Uterus (tissue), 2 donors: ENCODE measurements around the gene RC3H1.

ENCODE experiments used
- CTCF ChIP-seq, 4 experiments: fragments of 200-600 bp in 2 of 4; fragments of 450-650 bp in 2 of 4; sonication (generic) in 2 of 4; IDR thresholded peaks; one replicate each; pipeline ENCODE4 v1.5.1; 2016 to 2019; ENCODE audit warnings: antibody characterized with exemption in 4 of 4, mild to moderate bottlenecking in 2 of 4, moderate library complexity in 1 of 4
- POLR2A ChIP-seq, 2 donors: fragments of 450-650 bp; IDR thresholded peaks; one replicate each; pipeline ENCODE4 v1.6.1; 2016; ENCODE audit warnings: antibody characterized with exemption in 2 of 2, mild to moderate bottlenecking in 1 of 2, moderate library complexity in 1 of 2

DNA sequence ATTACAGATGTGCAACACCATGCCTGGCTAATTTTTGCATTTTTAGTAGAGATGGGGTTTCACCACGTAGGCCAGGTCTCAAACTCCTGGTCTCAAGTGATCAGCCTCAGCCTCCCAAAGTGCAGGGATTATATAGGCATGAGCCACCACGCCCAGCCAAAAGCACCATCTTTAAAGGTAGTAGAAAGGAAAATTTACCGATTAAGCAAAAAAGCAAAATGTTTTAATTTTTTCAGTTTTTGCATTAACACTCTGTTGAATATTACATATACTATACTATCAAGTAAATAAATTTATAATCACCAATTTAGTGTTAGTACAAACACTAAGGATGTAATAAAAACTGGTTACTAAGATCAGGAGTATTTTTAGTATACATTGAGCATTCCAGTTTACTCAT is 20.6 kb downstream of the RC3H1 start:
- TF ChIP-seq POLR2A (IDR thresholded peaks at IDR 0.05) (no peak), CTCF (IDR thresholded peaks at IDR 0.05) (no peak)
